Muscle layer of duodenum (tissue), 2 donors: ENCODE data around the gene PTPRE.

ENCODE experiments used
- H3K27ac ChIP-seq: one replicate; pipeline ENCODE4 v1.7.0; 2013; ENCODE audit warnings: mild to moderate bottlenecking, low read length
- H3K27me3 ChIP-seq: one replicate; pipeline ENCODE4 v1.7.0; 2013; ENCODE audit warnings: low read depth, mild to moderate bottlenecking, control low read depth, low read length
- H3K36me3 ChIP-seq, 2 donors: one replicate each; pipeline ENCODE4 v1.7.0; 2013; ENCODE audit warnings: low read length in 2 of 2, control low read depth in 1 of 2, mild to moderate bottlenecking in 1 of 2; ENCODE audit not compliant: insufficient read depth in 2 of 2, control insufficient read depth in 1 of 2
- H3K4me1 ChIP-seq, 2 donors: one replicate each; pipeline ENCODE4 v1.7.0; 2013; ENCODE audit warnings: low read length in 2 of 2, mild to moderate bottlenecking in 2 of 2, control low read depth in 1 of 2, moderate library complexity in 1 of 2; ENCODE audit not compliant: insufficient read depth in 2 of 2, control insufficient read depth in 1 of 2
- H3K4me3 ChIP-seq, 2 donors: one replicate each; pipeline ENCODE4 v1.7.0; 2013; ENCODE audit warnings: low read length in 2 of 2, low read depth in 1 of 2, mild to moderate bottlenecking in 1 of 2
- H3K9me3 ChIP-seq, 2 donors: one replicate each; pipeline ENCODE4 v1.7.0; 2013; ENCODE audit warnings: low read length in 2 of 2, control low read depth in 1 of 2, mild to moderate bottlenecking in 1 of 2; ENCODE audit not compliant: control insufficient read depth in 1 of 2
- donor health status: healthy.

Gene PTPRE

DNA sequence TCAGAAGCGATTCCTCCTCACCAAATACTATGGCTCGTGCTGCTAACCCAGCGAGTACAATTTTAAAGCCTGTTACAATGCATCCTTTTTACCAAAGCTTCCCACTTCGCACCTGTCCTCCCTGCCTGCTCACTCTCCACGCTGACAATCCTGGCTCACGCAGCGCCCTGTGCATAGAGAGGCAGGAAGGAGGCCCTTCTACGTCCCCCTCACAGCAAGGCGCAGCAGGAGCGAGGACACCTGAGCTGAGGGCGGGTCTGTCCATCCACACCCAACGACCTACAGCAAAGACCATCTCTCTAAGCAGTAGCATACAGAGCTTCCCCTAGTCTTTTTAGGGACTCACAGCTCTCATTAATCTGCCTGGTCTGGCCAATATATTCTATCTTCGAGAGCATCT lies 173.3 kb downstream of the PTPRE start:
- no peak overlapping the region for H3K27ac ChIP-seq
- no peak overlapping the region for H3K4me3 ChIP-seq
- no peaks in the 10 kb centered on the region for H3K4me1 ChIP-seq
- H3K27me3 ChIP-seq, result no peaks in the 10 kb centered on the region
- no peaks in the 10 kb centered on the region for H3K9me3 ChIP-seq
- H3K36me3 ChIP-seq, result peaks cover 18 to 19% of the 10 kb centered on the region in 2 donors

DNA sequence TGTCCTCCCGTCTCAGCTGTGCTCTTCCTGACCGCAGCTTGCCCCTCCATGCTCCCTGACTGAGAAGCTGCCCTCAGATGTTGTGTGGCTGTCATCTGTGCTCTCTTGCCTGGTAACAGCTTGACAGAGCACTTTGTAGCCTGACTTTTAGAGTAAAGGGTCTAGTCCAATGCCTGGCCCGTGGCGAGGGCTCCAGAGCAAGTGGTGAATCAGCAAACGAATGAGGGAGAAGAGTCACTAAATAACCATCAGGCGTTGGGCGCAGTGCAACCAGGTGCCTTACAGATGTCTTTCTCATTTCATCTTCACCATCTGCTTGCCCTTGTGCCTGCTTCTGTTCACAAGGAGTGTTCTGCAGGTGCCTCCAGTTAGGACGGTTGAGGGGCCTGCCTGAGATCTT lies 173.7 kb downstream of the PTPRE start:
- no peak overlapping the region for H3K27ac ChIP-seq
- H3K27me3 ChIP-seq, result no peaks in the 10 kb centered on the region
- no peaks in the 10 kb centered on the region for H3K4me1 ChIP-seq
- H3K9me3 ChIP-seq, result no peaks in the 10 kb centered on the region
- no peak overlapping the region for H3K4me3 ChIP-seq
- peaks cover 18 to 19% of the 10 kb centered on the region in 2 donors for H3K36me3 ChIP-seq

DNA sequence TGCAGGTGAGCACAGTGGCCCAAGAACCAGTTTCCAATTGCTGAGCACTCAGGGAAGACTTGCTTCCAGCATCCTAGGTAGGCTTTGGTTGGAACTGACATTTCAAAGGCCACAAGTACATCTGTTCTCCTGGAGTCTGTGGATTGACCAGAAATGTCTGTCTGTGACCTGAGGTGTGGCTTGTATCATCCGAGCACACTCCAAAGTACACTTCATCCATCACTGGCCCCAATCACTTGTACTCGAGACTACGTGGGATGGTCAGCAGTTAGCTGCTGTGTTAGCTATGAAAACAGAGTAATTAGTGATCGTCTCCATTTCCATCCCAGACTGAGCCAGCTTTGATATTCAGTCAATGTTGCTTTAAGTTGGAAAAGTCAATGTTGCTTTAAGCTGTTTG lies 174.3 kb downstream of the PTPRE start:
- H3K4me1 ChIP-seq, result no peaks in the 10 kb centered on the region
- no peak overlapping the region for H3K4me3 ChIP-seq
- H3K27ac ChIP-seq, result no peak overlapping the region
- peaks cover 18 to 19% of the 10 kb centered on the region in 2 donors for H3K36me3 ChIP-seq
- no peaks in the 10 kb centered on the region for H3K27me3 ChIP-seq
- no peaks in the 10 kb centered on the region for H3K9me3 ChIP-seq

DNA sequence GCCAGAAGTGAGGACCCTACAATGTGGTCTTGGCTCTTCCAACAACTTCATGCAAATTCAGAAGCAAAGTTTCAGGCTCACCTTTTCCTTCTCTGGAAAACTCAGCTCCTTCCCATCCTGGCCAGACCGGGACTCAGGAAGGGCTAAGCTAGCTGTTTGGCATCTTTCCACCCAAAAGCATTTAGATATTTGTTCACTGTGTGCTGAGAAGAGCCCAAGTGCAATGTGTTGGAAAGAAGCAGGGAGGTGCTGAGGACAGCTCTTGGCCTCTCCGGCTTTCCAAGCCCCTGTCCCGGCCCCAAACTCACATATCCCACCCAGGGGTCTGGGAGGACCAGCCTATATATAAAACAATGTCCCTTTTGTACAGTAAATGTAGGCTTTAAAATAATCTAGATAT lies 174.8 kb downstream of the PTPRE start:
- no peak overlapping the region for H3K27ac ChIP-seq
- H3K4me1 ChIP-seq, result no peaks in the 10 kb centered on the region
- H3K9me3 ChIP-seq, result no peaks in the 10 kb centered on the region
- no peak overlapping the region for H3K4me3 ChIP-seq
- H3K27me3 ChIP-seq, result no peaks in the 10 kb centered on the region
- peaks cover 15 to 19% of the 10 kb centered on the region in 2 donors for H3K36me3 ChIP-seq

DNA sequence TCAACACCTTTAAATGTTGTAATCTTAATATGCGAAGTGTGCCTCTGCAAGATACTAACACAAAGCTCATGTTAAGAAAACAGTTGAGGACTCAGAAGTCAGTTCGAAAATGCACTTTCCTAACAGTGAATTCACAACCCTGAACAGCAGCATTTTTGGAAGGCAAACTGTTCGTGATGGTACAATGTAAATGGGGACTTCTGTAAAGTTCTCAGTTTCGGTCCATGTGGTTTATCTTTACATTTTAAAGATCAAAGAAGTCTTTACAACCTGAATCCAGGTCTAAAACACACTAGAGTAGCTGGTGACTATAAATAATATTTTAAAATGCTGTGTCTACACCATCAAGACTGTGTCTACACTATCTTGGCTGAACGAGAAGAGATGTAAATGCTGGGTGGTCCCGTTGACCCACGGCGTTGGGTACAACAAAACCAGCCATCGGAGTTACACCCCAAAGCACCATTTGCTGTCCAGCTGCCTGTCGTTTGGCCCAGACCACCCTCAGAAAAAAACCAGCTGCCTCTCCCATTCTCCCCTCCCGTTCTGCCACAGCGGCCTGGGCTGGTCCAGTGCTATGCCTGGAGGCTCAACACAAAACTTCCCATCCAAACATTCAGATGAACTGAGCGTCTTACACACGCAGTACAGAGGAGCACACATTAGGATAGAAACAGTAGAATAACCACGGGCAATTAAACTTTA lies 176.4 kb downstream of the PTPRE start:
- peaks cover 6 to 11% of the 10 kb centered on the region in 2 donors for H3K36me3 ChIP-seq
- no peaks in the 10 kb centered on the region for H3K9me3 ChIP-seq
- no peaks in the 10 kb centered on the region for H3K4me1 ChIP-seq
- no peaks in the 10 kb centered on the region for H3K27me3 ChIP-seq
- H3K4me3 ChIP-seq, result no peak overlapping the region
- H3K27ac ChIP-seq, result no peak overlapping the region

DNA sequence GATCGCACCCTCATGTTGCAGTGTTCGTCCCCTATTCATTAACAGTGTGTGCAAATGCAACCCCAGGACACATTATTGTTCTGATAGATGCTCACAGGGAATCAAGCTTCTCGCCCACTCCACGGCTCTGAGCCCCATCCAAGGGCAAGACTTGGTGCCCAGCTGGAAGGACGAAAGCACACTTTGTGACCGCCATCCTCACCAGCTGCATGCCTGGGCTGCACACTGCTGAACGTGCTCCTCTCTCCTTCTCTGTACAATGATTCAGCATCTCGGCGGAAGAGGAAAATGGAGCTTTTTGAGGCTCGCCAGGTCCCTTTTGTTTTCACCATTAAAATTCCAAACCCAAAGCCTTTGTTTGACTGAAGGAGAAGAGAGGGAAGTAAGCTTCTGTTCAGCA lies 177.5 kb downstream of the PTPRE start:
- Histone ChIP-seq H3K4me3 (no peak overlapping the region), H3K27me3 (no peaks in the 10 kb centered on the region), H3K4me1 (no peaks in the 10 kb centered on the region), H3K9me3 (no peaks in the 10 kb centered on the region), H3K27ac (no peak overlapping the region), H3K36me3 (peaks cover 3 to 6% of the 10 kb centered on the region in 2 donors)

DNA sequence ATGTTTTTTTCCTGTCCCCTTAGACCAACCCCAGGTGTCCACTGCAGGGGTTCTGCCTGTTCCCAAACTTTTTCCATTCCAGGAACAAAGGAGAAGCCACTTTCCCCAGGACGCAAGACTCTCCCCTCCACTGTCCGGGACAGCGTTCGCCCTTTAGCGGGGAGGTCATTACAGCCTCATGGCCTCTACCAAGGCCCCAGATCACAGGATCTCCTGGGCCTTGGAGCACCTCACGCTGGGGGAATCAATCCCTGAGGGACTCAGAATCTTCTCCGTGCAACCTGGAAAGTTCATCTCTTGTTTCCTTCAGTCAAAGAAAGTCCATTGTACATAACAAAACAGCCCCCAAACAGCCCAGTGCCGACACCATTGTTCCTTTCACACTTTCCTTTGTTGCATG lies 178.1 kb downstream of the PTPRE start:
- Histone ChIP-seq H3K9me3 (no peaks in the 10 kb centered on the region), H3K4me1 (no peaks in the 10 kb centered on the region), H3K27ac (no peak overlapping the region), H3K4me3 (no peak overlapping the region), H3K27me3 (no peaks in the 10 kb centered on the region), H3K36me3 (peaks cover 0 to 5% of the 10 kb centered on the region in 2 donors)

DNA sequence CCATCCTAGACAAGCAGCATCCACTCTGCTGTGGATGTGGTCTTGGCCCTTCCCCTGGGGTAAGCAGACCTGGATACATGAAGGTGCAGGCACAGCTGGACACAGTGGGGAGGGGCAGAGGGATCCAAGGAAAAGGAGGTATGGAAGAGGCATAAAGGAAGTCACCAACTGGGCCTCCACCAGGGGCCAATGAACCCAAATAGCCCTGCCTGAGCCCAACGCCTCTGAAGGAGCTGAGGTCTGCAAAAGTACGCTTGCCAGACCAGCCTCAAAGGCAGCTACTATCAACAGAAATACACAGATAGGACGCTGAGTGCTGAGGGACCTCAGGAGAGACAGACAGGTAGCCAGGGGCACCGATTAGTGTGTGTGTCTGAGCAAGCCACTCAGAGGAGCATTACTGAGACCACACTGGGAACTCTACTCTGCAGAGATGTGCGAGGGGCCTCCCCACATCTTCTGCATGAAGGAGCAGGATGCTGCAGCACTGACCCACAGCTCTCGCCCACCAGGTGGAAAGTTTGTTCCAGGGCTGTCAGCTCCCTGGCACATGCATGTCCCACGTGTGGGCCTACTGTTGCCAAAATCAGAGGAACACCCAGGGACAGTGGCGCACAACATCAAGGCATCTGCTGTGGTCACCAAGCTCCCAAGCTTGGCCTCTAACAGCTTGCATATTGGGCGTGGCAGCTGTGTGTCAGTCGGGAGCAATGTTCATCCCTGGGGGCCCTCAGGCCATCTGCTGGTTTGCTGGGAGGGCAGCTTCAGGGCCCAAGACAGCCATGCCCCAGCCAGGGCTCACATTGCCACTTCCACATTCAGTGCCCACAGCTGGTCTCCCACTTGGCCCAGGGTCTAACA lies 179.3 kb downstream of the PTPRE start:
- Histone ChIP-seq H3K9me3 (no peaks in the 10 kb centered on the region), H3K27ac (no peak overlapping the region), H3K36me3 (no peaks in the 10 kb centered on the region), H3K4me3 (no peak overlapping the region), H3K4me1 (no peaks in the 10 kb centered on the region), H3K27me3 (no peaks in the 10 kb centered on the region)

DNA sequence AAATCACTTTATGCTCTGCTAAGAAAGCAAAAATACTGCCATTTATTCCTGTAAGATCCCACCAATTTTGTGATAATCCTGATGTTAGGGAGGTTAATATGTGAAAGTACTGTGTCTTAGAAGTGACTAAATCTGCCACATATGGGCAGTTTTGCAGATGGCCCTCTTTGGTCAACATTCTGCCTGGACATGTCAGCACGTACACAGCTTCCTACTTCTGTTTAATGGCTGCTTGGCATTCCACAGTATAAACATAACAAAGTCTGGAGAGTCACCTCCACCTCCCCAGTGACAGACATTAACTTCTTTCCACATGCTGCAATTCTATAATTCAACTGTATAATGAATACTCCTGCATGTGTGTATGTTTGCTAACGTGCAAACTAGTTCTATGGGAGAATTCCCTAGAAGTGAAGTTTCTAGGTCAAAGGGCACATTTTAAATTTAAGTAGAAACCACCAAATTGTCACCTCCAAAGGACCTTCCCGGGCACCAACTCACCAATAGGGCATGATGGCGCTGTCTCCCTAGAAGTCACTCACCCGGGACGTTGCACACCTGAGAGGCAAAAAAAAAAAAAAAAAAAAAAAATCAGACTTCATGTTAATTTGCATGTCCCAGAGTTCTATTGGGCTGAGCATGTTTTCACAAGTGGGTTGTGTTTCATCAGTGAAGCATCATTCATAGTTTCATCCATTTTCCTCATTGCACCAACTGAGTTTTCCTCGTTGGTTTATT lies 180.4 kb downstream of the PTPRE start:
- no peak overlapping the region for H3K4me3 ChIP-seq
- H3K27me3 ChIP-seq, result no peaks in the 10 kb centered on the region
- H3K27ac ChIP-seq, result no peak overlapping the region
- H3K9me3 ChIP-seq, result no peaks in the 10 kb centered on the region
- no peaks in the 10 kb centered on the region for H3K4me1 ChIP-seq
- H3K36me3 ChIP-seq, result no peaks in the 10 kb centered on the region

DNA sequence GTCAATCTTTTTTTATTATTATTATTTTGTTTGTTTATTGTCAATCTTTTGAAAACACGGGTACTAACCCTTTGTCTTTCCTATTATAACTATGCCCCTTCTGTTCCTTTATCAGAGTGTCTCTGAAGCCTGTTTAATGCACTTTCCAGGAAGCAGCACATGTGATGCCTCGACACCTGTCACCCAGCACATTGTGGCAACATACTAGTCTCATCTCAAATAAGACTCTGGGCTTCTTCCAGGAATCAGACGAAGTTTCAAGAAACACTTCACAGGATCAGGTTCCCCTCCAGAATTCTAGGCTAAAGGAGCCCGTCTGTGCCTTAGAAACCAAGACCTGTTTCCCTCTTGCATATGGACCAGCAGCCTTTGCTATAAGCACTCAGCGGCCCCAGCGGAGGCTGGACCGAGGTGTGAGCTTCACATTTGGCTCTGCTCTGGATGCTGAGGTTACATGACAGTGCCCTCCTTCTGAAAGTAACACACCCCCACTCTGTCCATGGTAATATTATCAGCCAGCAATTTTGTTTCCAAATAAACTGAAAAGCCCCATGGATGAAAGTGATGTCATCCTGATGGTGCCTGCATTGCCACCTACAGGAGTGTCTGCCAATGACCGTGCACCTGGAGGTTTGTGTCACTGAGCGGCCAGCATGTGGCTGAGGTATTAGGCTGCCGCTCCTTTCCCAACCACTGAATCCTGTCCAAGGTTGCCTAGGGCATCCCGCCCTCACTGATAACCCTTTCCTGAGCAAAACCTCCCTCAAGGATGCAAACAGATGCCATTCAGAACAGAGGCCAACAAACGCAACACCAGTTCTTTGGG lies 181.2 kb downstream of the PTPRE start:
- no peak overlapping the region for H3K27ac ChIP-seq
- no peaks in the 10 kb centered on the region for H3K27me3 ChIP-seq
- H3K36me3 ChIP-seq, result no peaks in the 10 kb centered on the region
- H3K4me3 ChIP-seq, result no peak overlapping the region
- no peaks in the 10 kb centered on the region for H3K4me1 ChIP-seq
- H3K9me3 ChIP-seq, result no peaks in the 10 kb centered on the region
